ENCODE data around the gene KIR3DL3. TPM values are rescaled to one million over a fixed set of nuclear protein-coding genes. Genes with fewer than 3 reads are reported as not detected.
"Not testable (repeated sequence)": the region's sequence is repeated elsewhere in the genome, so short reads cannot be mapped to it uniquely, and the experiment has no call there.

The KIR3DL3 gene
- total and polyA plus RNA-seq, 8 donors = not detected

DNA sequence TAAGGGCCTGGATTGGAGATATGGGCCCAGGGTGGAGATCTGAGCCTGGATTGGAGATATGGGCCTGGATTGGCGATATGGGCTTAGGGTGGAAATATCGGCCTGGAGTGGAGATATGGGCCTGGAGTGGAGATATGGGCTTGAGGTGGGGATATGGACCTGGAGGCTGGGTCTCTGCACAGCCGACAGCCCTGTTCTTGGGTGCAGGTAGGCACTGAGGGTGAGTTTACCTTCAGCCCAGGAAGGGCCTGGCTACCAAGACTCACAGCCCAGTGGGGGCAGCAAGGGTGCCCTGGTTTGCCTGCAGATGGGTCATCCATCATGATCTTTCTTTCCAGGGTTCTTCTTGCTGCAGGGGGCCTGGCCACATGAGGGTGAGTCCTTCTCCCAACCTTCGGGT lies 46.3 kb downstream of the KIR3DL3 start:
- H3K9me3 ChIP-seq; H3K4me1 ChIP-seq; ATAC-seq; FAIRE-seq; DNase-seq; intact Hi-C loops (cut with DNase I); H3K27ac ChIP-seq; H3K27me3 ChIP-seq; H3K36me3 ChIP-seq; H3K4me3 ChIP-seq: not testable (repeated sequence)
- 62 to 75% methylated on average over 4 of the region's 4 CpGs for WGBS, 2 donors

DNA sequence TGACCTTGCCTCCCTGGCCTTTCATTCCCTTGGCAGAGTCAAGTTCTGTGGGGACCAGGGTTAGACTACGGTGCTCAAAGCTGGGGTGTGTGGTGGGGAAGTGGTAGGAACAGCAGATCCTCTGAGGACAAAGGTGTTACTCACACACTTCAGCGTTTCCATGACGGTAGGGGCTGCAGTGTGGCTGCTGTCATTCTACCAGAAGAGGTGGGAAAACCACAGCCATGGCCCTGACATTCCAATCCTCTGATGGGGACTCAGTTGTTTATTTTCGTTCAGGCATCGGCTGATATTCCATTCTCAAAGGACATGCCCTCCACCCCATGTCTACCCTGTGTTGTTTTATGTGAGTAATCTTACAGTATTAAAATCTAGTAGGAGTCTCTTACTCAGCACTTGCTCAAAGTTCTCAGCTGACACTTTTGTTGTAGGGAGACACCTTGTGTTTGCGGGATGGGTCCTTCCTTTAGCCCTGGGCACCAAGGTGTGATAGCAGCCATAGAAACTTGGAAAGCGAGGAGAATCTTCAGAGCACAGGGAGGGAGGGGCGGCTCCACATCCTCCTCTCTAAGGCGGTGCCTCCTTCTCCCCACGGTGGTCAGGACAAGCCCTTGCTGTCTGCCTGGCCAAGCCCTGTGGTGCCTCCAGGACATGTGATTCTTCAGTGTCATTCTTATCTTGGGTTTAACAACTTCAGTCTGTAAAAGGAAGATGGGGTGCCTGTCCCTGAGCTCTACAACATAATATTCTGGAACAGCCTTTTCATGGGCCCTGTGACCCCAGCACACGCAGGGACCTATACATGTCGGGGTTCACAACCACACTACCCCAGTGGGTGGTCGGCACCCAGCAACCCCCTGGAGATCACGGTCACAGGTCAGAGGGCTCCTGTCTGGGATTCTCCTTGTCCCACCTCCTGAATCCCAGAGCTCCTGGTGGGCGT lies 47.0 kb downstream of the KIR3DL3 start:
- H3K4me3 ChIP-seq; H3K9me3 ChIP-seq; H3K36me3 ChIP-seq; H3K27me3 ChIP-seq; intact Hi-C loops (cut with DNase I); H3K4me1 ChIP-seq; DNase-seq; ATAC-seq; FAIRE-seq; H3K27ac ChIP-seq: not testable (repeated sequence)
- 58 to 69% methylated on average over 13 to 14 of the region's 15 CpGs for WGBS, 2 donors

DNA sequence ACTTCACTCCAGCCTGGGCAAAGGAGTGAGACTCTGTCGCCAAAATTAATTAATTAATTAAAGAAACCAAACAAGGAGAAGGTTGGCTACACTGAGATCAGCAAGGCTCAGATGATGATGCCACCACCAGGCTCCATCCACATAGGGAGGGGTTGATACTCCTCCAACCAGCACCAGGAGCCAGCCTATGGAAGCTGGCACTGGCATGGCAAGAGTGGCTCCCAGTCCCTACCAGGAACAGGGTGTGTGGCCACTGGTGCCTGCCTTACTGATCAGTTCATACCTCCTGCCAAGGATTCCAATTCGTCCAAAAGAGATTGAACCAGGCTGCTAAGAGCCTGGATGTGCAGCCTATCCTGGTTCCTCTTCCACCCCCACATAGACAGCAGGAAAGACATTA lies 48.4 kb downstream of the KIR3DL3 start:
- 20 to 32% methylated on average over 2 of the region's 2 CpGs for WGBS, 2 donors
- FAIRE-seq; intact Hi-C loops (cut with DNase I); ATAC-seq; DNase-seq; H3K4me3 ChIP-seq; H3K36me3 ChIP-seq; H3K9me3 ChIP-seq; H3K27ac ChIP-seq; H3K4me1 ChIP-seq; H3K27me3 ChIP-seq: not testable (repeated sequence)

DNA sequence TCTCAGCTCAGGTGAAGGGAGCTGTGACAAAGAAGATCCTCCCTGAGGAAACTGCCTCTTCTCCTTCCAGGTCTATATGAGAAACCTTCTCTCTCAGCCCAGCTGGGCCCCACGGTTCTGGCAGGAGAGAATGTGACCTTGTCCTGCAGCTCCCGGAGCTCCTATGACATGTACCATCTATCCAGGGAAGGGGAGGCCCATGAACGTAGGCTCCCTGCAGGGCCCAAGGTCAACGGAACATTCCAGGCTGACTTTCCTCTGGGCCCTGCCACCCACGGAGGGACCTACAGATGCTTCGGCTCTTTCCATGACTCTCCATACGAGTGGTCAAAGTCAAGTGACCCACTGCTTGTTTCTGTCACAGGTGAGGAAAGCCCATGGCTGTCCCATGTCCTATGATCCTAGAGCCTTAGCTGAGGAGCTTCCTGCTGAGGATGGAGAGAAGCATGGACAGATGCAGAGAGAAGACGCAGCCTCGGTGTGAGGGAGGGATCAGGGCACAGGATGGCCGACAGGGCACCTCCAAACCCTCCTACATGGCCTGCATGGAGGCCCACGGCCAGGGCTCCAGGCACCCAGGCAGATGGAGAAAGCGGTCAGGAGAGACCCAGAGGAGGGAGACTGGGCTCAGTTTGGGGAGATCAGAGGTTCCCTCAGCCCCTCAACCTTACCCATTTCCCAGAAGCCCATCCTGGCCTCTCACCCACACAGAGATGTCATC lies 51.0 kb downstream of the KIR3DL3 start:
- H3K27ac ChIP-seq; intact Hi-C loops (cut with DNase I); FAIRE-seq; H3K27me3 ChIP-seq; DNase-seq; H3K9me3 ChIP-seq; ATAC-seq; H3K4me1 ChIP-seq; H3K4me3 ChIP-seq; H3K36me3 ChIP-seq: not testable (repeated sequence)
- WGBS, 2 donors = 46 to 60% methylated on average over 12 of the region's 12 CpGs

DNA sequence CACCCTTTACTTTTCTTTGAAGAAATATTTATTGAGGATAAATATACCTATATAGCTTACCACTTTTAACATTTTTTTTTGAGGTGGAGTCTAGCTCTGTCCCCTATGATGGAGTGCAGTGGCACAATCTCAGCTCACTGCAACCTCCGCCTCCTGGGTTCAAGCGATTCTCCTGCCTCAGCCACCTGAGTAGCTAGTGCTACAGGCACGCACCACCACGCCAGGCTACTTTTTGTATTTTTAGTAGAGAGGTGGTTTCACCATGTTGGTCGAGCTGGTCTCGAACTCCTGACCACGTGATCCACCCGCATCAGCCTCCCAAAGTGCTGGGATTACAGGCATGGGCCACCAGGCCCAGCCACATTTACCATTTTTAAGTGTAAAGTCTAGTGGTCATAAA lies 51.6 kb downstream of the KIR3DL3 start:
- FAIRE-seq; H3K4me3 ChIP-seq; ATAC-seq; H3K27me3 ChIP-seq; H3K4me1 ChIP-seq; H3K36me3 ChIP-seq; H3K9me3 ChIP-seq; H3K27ac ChIP-seq; DNase-seq; intact Hi-C loops (cut with DNase I): not testable (repeated sequence)
- 52 to 77% methylated on average over 8 of the region's 8 CpGs for WGBS, 2 donors

DNA sequence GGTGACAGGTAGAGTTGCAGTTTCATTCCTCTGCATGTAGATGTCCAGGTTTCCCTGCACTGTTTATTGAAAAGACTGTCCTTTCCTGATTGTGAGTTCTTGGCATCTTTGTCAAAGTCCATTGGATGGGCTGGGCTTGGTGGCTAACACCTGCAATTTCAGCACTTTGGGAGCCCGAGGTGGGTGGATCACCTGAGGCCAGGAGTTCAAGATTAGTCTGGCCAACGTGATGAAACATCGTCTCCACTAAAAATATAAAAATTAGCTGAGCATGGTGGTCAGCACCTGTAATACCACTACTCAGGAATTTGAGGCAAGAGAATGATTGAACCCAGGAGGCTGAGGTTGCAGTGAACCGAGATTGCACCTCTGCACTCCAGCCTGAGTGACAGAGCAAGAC lies 53.6 kb downstream of the KIR3DL3 start:
- H3K27me3 ChIP-seq; H3K36me3 ChIP-seq; FAIRE-seq; H3K27ac ChIP-seq; H3K4me1 ChIP-seq; intact Hi-C loops (cut with DNase I); H3K4me3 ChIP-seq; DNase-seq; H3K9me3 ChIP-seq; ATAC-seq: not testable (repeated sequence)
- WGBS, 2 donors = 22 to 49% methylated on average over 3 to 4 of the region's 4 CpGs

DNA sequence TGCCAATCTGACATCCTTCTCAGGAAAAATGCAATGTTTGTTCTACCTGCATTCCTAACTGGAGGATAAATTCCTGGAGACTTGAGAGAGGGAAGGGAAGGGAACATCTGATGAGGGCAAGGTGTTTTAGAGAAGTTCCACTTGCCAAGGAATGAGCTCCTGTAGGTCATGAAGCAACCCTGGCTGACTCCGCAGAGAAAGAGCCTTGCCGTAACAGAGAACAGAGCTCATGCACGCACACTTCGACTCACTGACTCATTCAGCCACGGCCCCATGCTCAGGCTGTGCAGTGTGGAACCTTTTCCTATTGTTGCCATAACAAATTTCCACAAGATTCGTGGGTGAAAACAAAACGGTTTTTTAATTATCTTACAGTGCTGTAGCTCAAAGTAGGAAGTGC lies 54.7 kb downstream of the KIR3DL3 start:
- ATAC-seq; intact Hi-C loops (cut with DNase I); H3K4me3 ChIP-seq; H3K27me3 ChIP-seq; H3K36me3 ChIP-seq; H3K9me3 ChIP-seq; FAIRE-seq; H3K4me1 ChIP-seq; DNase-seq; H3K27ac ChIP-seq: not testable (repeated sequence)
- 34 to 64% methylated on average over 7 of the region's 7 CpGs for WGBS, 2 donors

DNA sequence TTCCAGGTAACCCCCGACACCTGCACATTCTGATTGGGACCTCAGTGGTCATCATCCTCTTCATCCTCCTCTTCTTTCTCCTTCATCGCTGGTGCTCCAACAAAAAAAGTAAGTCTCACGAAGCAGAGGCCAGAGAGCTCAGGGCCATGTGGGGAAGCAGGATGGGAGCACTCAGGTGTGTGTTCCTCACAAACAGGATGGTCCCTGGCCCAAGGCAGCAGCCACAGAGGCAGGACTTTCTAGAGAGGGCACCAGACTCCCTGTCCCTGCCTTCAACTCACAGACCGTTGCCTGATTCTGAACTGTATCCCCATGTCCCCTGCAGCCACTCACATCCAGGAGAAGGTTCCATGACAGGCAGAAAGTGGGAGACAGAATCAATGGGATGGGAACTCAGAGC lies 58.7 kb downstream of the KIR3DL3 start:
- H3K9me3 ChIP-seq; H3K36me3 ChIP-seq; DNase-seq; H3K4me1 ChIP-seq; H3K27ac ChIP-seq; FAIRE-seq; intact Hi-C loops (cut with DNase I); H3K27me3 ChIP-seq; H3K4me3 ChIP-seq; ATAC-seq: not testable (repeated sequence)
- 39 to 60% methylated on average over 4 of the region's 4 CpGs for WGBS, 2 donors

Other genes with a start within 250 kb of the KIR3DL3 start
- not detected for gene LAIR2, start 221.6 kb upstream of the KIR3DL3 start, total RNA-seq
- gene LAIR2, start 221.6 kb upstream of the KIR3DL3 start, polyA plus RNA-seq = not detected
- 1 to 10 TPM in 3 of 6 donors, under 1 TPM in 3; 0.19 to 4.2 (median 0.89) TPM for gene LILRA2, start 150.7 kb upstream of the KIR3DL3 start, total RNA-seq
- under 1 TPM; 0.42 to 0.47 TPM for gene LILRA2, start 150.7 kb upstream of the KIR3DL3 start, polyA plus RNA-seq
- 1 to 10 TPM in 1 of 6 donors, under 1 TPM in 4, not detected in 1; 0.08 to 1.5 (median 0.69) TPM for gene LILRA1, start 130.8 kb upstream of the KIR3DL3 start, total RNA-seq
- gene LILRA1, start 130.8 kb upstream of the KIR3DL3 start, polyA plus RNA-seq = under 1 TPM; 0.19 to 0.23 TPM
- gene LILRB1, start 94.0 kb upstream of the KIR3DL3 start, total RNA-seq = 1 to 10 TPM in 3 of 6 donors, under 1 TPM in 3; 0.51 to 8.8 (median 1.3) TPM
- gene LILRB1, start 94.0 kb upstream of the KIR3DL3 start, polyA plus RNA-seq = under 1 TPM; 0.56 to 0.57 TPM
- 10 to 100 TPM in 1 of 6 donors, 1 to 10 TPM in 2, under 1 TPM in 3; 0.28 to 11.1 (median 1.1) TPM for gene LILRB4, start 61.5 kb upstream of the KIR3DL3 start, total RNA-seq
- 1 to 10 TPM in 1 of 2 donors, under 1 TPM in 1; 0.80 to 1.2 TPM for gene LILRB4, start 61.5 kb upstream of the KIR3DL3 start, polyA plus RNA-seq
- gene KIR2DL3, start 14.1 kb downstream of the KIR3DL3 start, total RNA-seq = not detected
- gene KIR2DL3, start 14.1 kb downstream of the KIR3DL3 start, polyA plus RNA-seq = not detected
- not detected for gene KIR2DL1, start 45.4 kb downstream of the KIR3DL3 start, total RNA-seq
- gene KIR2DL1, start 45.4 kb downstream of the KIR3DL3 start, polyA plus RNA-seq = not detected
- gene KIR2DL4, start 79.2 kb downstream of the KIR3DL3 start, total RNA-seq = under 1 TPM in 1 of 6 donors, not detected in 5; 0.12 TPM
- gene KIR2DL4, start 79.2 kb downstream of the KIR3DL3 start, polyA plus RNA-seq = not detected
- gene KIR3DL1, start 92.0 kb downstream of the KIR3DL3 start, total RNA-seq = not detected
- not detected for gene KIR3DL1, start 92.0 kb downstream of the KIR3DL3 start, polyA plus RNA-seq
- not detected for gene KIR2DS4, start 108.2 kb downstream of the KIR3DL3 start, total RNA-seq
- gene KIR2DS4, start 108.2 kb downstream of the KIR3DL3 start, polyA plus RNA-seq = not detected
- not detected for gene KIR3DL2, start 126.0 kb downstream of the KIR3DL3 start, total RNA-seq
- gene KIR3DL2, start 126.0 kb downstream of the KIR3DL3 start, polyA plus RNA-seq = not detected
- gene FCAR, start 149.8 kb downstream of the KIR3DL3 start, total RNA-seq = under 1 TPM in 2 of 6 donors, not detected in 4; 0.29 to 0.64 TPM
- gene FCAR, start 149.8 kb downstream of the KIR3DL3 start, polyA plus RNA-seq = under 1 TPM in 1 of 2 donors, not detected in 1; 0.07 TPM
- gene NCR1, start 181.7 kb downstream of the KIR3DL3 start, total RNA-seq = under 1 TPM in 1 of 6 donors, not detected in 5; 0.31 TPM
- not detected for gene NCR1, start 181.7 kb downstream of the KIR3DL3 start, polyA plus RNA-seq
- under 1 TPM in 1 of 6 donors, not detected in 5; 0.06 TPM for gene NLRP7, start 223.1 kb downstream of the KIR3DL3 start, total RNA-seq
- not detected for gene NLRP7, start 223.1 kb downstream of the KIR3DL3 start, polyA plus RNA-seq
- 1 to 10 TPM; 1.6 to 7.3 (median 4.4) TPM for gene NLRP2, start 241.9 kb downstream of the KIR3DL3 start, total RNA-seq
- 10 to 100 TPM in 1 of 2 donors, under 1 TPM in 1; 0.34 to 17.5 TPM for gene NLRP2, start 241.9 kb downstream of the KIR3DL3 start, polyA plus RNA-seq